Renal cortical epithelial cell (primary cell): ENCODE results near the gene CNOT6L. TPM values are rescaled to one million over a fixed set of nuclear protein-coding genes. Genes with fewer than 3 reads are reported as not detected.
A peak's percentile ranks its signal among the peaks of the same experiment; 100 is the strongest.

Experiments used
- DNase-seq: peaks from one replicate; pipeline ENCODE4 v3.0.0-alpha.2; 2011; ENCODE audit warnings: low read depth
- total RNA-seq: library from RNA; depleted of rRNA; stranded (reverse); fragments of >200 nt; gene quantifications from 2 replicates; pipeline ENCODE4 v1.2.3, GENCODE V29; 2014

Gene CNOT6L
- total RNA-seq, 1 donor from 2014 or later = 57.5 TPM

GRCh38 chr4:77713884-77714283 is 105.3 kb downstream of the CNOT6L start:
- DNase-seq = peak; percentile 73

- DNase-seq = no peak
These were observed 106.5 kb downstream of the CNOT6L start for GRCh38 chr4:77712675-77713074.

GRCh38 chr4:77711469-77711868 is 107.7 kb downstream of the CNOT6L start:
- no peak for DNase-seq

DNA sequence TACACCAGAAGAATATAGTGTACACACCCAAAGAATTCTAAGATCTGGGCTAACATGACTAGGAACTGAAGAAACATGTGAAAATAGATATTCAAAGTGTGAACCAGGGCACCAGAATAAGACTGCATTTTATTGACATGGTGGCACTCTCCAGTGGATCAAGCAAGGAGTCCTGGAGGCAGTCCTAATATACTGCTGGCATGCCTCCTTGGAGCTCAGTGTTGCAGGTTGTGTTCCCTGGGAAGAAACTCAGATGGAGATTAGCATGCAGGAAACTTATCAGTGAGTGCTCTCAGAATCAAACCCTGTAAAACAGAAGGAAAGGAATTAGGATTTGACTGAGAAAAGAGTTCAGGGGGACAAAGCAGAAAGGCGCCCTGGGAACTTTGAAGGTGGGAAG is 108.5 kb downstream of the CNOT6L start:
- no peak for DNase-seq

GRCh38 chr4:77710059-77710458 is 109.1 kb downstream of the CNOT6L start:
- no peak for DNase-seq

DNA sequence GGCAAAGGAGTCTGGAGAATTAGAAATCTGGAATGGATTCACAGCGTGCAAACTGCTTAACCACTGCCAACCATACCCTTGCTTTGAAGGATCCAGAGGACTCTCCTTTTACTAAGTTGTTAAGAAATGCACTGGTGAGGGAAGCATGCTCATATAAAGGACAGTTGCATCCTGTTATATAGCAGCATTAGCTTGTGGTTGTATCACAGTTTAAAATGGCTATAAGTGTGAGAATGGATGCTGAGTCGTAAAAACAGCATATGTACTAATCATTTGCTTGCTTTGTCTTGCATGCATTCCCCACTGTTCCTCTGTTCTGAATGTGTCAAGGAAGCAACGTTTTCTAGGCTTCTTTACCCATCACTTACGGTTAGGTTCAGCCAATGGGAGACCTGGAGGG is 112.5 kb downstream of the CNOT6L start:
- DNase-seq = no peak

GRCh38 chr4:77703666-77704065 is 115.5 kb downstream of the CNOT6L start:
- DNase-seq = no peak

DNA sequence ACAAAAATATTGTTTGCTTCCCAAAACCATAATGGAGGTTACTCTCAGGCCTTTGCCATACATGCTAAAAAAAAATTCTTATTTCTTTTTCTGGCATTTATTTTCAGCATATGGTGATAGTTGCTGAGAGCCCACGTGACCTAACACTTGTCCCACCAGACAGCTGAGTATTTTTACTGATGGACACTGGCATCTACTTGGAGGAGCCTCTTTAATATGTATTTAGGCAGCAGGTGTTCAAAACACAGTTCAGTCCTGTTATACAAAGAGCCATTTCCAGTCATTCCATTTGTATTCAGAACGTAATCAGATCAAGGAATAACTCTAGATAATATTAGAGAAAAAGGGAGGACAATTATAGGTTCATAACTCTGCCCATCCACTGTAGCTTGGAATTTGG is 118.0 kb downstream of the CNOT6L start:
- no peak for DNase-seq

DNA sequence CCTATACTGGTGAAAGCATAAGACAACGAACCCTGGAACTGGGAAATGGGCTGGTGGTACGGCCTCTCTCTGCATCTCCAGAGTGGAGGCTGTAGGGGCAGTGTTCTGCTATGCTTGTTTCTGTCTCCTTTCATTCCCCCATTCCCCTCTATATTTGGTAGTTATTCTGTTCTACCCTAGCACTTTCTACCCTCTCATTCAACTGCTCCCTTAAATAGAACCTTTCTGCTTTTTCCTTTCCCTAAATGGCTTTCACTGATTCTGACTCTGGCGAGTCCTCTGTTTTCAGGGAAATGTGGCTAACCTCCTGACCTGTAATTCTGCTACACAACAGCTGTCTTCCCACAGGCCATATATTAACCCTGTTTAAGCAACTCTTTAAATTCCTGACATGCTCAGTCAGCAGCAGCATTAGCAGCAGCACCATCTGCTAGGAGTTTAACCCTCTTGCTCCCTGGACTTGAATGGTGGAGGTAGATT is 119.4 kb downstream of the CNOT6L start:
- peak; percentile 96 for DNase-seq

- peak; percentile 87 for DNase-seq
These were observed 121.1 kb downstream of the CNOT6L start for GRCh38 chr4:77697860-77698590.

GRCh38 chr4:77695774-77696173 is 123.4 kb downstream of the CNOT6L start:
- peak; percentile 97 for DNase-seq

GRCh38 chr4:77692847-77693432 is 126.2 kb downstream of the CNOT6L start:
- no peak for DNase-seq

GRCh38 chr4:77681792-77682191 is 137.4 kb downstream of the CNOT6L start:
- DNase-seq = no peak

GRCh38 chr4:77676842-77677241 is 142.3 kb downstream of the CNOT6L start:
- no peak for DNase-seq

- no peak for DNase-seq
These were observed 148.1 kb downstream of the CNOT6L start for GRCh38 chr4:77671051-77671450.

DNA sequence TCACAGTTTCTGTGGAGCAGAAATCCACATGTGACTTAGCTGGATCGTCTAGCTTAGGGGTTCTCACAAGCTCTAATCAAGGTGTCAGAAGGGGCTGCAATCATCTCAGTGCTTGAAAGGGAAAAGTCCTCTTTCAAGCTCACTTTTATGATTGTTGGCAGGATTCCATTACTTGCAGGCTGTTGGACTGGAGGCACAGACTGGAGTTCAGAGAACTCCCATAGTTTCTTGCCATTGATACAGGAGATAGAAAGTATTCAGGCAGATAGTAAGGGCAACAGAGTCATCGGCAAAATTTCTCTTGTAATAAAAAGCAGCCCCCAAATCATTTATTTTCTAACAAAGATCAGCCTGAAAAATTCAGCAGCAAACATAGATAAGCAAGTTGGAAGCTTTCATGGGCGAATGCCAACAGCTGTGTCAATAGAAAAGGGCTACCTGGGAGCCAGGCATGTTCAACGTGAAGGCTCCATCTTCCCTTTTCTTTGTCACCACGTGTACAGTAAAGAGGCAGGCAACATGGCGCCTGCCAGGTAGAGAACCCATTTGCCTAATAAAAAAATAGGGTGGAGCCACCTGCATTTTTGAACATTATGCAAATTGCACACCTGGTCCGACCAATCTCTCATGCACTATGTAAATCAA is 149.1 kb downstream of the CNOT6L start:
- peak; percentile 5 for DNase-seq

DNA sequence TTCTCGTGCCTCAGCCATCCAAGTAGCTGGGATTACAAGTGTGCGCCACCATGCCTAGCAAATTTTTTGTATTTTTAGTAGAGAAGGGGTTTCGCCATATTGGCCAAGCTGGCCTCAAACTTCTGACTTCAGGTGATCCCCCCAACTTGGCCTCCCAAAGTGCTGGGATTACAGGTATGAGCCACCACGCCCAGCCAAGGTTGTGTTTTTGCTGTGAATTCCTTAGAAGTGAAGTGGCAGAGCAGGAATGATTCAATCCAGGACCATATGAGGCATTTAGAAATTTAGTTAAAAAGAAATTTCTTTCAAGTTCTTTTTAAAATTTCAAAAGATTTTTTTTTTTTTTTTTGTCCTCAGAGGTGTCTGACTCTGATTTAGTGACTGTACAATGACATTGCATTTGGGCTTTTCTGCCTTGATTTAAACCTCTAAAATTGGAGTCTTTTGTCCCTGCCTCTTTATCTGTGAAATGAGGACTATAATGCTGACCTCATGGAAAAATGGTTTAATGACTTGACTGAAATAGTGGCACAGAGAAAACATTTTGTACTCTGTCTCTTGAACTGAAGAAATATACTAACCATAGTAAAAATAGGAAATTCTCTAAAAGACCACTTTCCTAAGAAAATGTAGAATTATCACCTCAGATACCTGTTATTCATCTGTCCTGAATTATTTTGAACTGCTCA is 153.6 kb downstream of the CNOT6L start:
- no peak for DNase-seq

Other genes with a start within 250 kb of the CNOT6L start
- not detected in 2 replicates for gene CXCL13, start 213.5 kb downstream of the CNOT6L start, total RNA-seq
- 41.3 and 51.7 TPM in 2 replicates for gene MRPL1, start 43.5 kb upstream of the CNOT6L start, total RNA-seq
- 4.2 and 30.3 TPM in 2 replicates for gene FRAS1, start 238.0 kb upstream of the CNOT6L start, total RNA-seq